Upper lobe of right lung (tissue), 1 donor: ENCODE measurements around the gene PLCB1. TPM values are rescaled to one million over a fixed set of nuclear protein-coding genes. Genes with fewer than 3 reads are reported as not detected.

Experiments
- ATAC-seq: fragments of 200-7000 bp; cut with Tn5 transposase; one replicate; pipeline ENCODE4 v1.9.1; 2020; ENCODE audit warnings: mild to moderate bottlenecking, moderate library complexity
- DNase-seq: peaks from one replicate; pipeline ENCODE4 v3.0.0-alpha.2; 2020
- H3K27ac ChIP-seq: fragments of 200-600 bp; one replicate; pipeline ENCODE4 v1.8.0; 2022
- H3K27me3 ChIP-seq: fragments of 200-600 bp; one replicate; pipeline ENCODE4 v1.8.0; 2022; ENCODE audit warnings: mild to moderate bottlenecking
- H3K36me3 ChIP-seq: fragments of 200-600 bp; one replicate; pipeline ENCODE4 v1.8.0; 2022
- H3K4me1 ChIP-seq: fragments of 200-600 bp; one replicate; pipeline ENCODE4 v1.8.0; 2022
- H3K4me3 ChIP-seq: fragments of 200-600 bp; one replicate; pipeline ENCODE4 v1.8.0; 2022; ENCODE audit warnings: mild to moderate bottlenecking
- H3K9me3 ChIP-seq: fragments of 200-600 bp; one replicate; pipeline ENCODE4 v1.8.0; 2022
- intact Hi-C: fragments of 100-400 bp; cut with DNase I; formaldehyde crosslinking; loops from one replicate; pipeline ENCODE4 v1.11.0; 2022
- total RNA-seq: library from RNA; stranded (reverse); fragmentation: NEBNext Ultra II Directional; extraction: Animal tissue kit (Norgen Biotek cat#: 25700); gene quantifications from one replicate; pipeline ENCODE4 v1.2.1, GENCODE V29; 2021
- TF ChIP-seq, protein P1 (sequence below): fragments of 200-600 bp; IDR thresholded peaks from one replicate; pipeline ENCODE4 v1.8.0; 2022; ENCODE audit warnings: antibody characterized with exemption
- donor health status: DM: no; HTN: yes; CAD: no; lungs with severe emphysema.

PLCB1 gene
- total RNA-seq, 1 donor from 2014 or later = 12.4 TPM

- DNase-seq (no peak), ATAC-seq (no peak)
- TF ChIP-seq, protein P1, sequence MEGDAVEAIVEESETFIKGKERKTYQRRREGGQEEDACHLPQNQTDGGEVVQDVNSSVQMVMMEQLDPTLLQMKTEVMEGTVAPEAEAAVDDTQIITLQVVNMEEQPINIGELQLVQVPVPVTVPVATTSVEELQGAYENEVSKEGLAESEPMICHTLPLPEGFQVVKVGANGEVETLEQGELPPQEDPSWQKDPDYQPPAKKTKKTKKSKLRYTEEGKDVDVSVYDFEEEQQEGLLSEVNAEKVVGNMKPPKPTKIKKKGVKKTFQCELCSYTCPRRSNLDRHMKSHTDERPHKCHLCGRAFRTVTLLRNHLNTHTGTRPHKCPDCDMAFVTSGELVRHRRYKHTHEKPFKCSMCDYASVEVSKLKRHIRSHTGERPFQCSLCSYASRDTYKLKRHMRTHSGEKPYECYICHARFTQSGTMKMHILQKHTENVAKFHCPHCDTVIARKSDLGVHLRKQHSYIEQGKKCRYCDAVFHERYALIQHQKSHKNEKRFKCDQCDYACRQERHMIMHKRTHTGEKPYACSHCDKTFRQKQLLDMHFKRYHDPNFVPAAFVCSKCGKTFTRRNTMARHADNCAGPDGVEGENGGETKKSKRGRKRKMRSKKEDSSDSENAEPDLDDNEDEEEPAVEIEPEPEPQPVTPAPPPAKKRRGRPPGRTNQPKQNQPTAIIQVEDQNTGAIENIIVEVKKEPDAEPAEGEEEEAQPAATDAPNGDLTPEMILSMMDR = no peak
- no peaks in the 10 kb centered on the region for H3K27me3 ChIP-seq
- H3K27ac ChIP-seq = no peak overlapping the region
- no peak overlapping the region for H3K4me3 ChIP-seq
- H3K4me1 ChIP-seq = no peaks in the 10 kb centered on the region
- H3K9me3 ChIP-seq = no peaks in the 10 kb centered on the region
- H3K36me3 ChIP-seq = no peaks in the 10 kb centered on the region
- intact Hi-C loops = no loop called here
Observed at GRCh38 chr20:8386991-8387390, 254.9 kb downstream of the PLCB1 start.

DNA sequence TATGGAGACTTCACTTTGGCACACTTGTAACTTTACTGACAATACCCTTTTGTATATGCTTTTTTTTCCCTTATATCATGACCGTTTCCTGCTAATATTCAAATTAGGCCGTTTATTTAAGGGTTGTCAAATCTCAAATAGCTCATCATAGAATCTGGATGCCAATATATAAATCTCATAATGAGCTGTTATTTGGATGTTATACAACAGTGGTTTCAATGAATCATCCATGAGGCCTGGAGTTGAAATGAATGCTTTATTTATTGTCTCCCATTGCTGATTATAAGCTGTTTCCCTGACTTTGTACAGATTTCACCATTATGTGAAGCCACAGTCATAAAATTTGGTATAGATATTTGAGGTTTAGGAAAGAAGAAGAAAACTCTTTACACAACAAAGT lies 256.1 kb downstream of the PLCB1 start:
- Histone ChIP-seq H3K27me3 (no peaks in the 10 kb centered on the region), H3K9me3 (no peaks in the 10 kb centered on the region), H3K27ac (no peak overlapping the region), H3K4me1 (no peaks in the 10 kb centered on the region), H3K4me3 (no peak overlapping the region), H3K36me3 (no peaks in the 10 kb centered on the region)
- DNase-seq (no peak), ATAC-seq (no peak)
- intact Hi-C loops = no loop called here
- TF ChIP-seq, protein P1 = no peak

DNA sequence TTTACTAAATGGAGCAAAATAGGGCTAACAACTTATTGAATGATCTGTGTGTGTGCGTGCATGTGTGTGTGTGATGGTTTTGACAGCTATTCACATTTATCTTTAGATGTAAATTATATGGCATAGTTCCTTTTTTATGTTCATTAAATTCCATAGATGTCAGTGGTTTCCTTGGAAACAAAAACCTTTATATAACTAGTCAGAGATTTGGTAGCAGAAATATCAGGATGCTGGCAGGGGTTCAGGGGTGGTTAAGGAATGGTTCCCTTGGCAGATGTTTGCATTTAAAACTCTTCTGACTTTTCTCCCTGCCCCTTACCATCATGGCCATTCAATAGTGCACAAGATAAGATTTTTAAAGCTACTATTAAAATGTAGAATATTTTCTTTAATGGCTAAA lies 256.6 kb downstream of the PLCB1 start:
- H3K36me3 ChIP-seq = no peaks in the 10 kb centered on the region
- H3K27me3 ChIP-seq = no peaks in the 10 kb centered on the region
- intact Hi-C loops = no loop called here
- TF ChIP-seq, protein P1 = no peak
- no peak overlapping the region for H3K4me3 ChIP-seq
- DNase-seq = no peak
- no peaks in the 10 kb centered on the region for H3K9me3 ChIP-seq
- no peak for ATAC-seq
- H3K27ac ChIP-seq = no peak overlapping the region
- no peaks in the 10 kb centered on the region for H3K4me1 ChIP-seq

DNA sequence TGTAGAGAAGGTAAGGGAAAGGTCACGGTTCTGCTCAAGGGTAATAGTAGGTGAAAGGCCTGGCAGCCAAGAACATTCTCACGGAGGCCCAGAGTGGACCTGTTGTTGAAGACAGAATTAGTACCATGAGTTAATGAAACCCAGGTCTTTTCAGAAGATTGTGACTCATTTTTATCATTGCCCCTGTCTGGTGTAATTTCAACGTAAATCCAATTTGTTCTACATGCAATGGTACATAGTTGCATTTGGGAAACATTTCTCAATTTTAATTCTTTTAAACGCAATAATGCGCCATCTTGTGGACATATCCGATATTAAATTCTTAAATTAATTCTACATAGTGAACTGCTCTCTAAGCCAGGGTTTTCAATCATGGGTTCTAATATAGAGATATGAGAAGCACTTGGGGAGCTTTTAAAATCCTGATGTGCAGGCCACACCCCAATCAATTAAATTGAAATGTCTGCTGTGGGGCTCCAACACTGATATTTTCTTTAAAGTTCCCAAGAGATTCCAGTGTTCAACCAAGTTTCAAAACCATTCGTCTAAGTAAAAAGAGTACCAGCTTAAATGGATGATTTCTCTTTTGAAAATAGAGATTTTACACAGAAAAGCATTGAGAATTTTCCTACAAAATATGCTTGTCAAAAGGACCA lies 257.4 kb downstream of the PLCB1 start:
- intact Hi-C loops = no loop called here
- peak; percentile 40 for ATAC-seq
- H3K27ac ChIP-seq = no peak overlapping the region

DNA sequence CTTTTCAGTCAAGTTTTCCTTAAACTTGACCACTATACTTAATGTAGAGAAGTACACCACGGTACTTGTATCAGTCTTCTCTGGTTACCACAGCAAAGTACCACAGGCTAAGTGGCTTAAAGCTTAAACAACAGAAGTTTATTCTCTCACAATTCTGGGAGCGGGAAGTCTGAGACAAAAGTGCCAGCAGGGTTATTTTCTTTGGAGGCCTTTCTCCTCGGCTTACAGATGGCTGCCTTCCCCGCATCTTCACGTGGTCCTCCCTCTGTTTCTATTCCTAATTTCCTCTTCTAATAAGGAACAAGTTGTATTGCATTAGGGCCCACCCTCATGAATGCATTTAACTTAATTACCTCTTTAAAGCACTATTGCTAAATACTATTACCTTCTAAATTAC lies 258.0 kb downstream of the PLCB1 start:
- ATAC-seq (no peak), DNase-seq (no peak)
- Histone ChIP-seq H3K9me3 (no peaks in the 10 kb centered on the region), H3K27ac (no peak overlapping the region), H3K36me3 (no peaks in the 10 kb centered on the region), H3K27me3 (no peaks in the 10 kb centered on the region), H3K4me1 (peaks cover 3% of the 10 kb centered on the region), H3K4me3 (no peak overlapping the region)
- TF ChIP-seq, protein P1 = no peak
- intact Hi-C loops = no loop called here

More for the DNA sequence above, 257.4 kb downstream of the PLCB1 start:
- Histone ChIP-seq H3K36me3 (no peaks in the 10 kb centered on the region), H3K4me3 (no peak overlapping the region), H3K4me1 (peaks cover 3% of the 10 kb centered on the region), H3K9me3 (no peaks in the 10 kb centered on the region), H3K27me3 (no peaks in the 10 kb centered on the region)
- DNase-seq = no peak
- TF ChIP-seq, protein P1 = peak; percentile 60

DNA sequence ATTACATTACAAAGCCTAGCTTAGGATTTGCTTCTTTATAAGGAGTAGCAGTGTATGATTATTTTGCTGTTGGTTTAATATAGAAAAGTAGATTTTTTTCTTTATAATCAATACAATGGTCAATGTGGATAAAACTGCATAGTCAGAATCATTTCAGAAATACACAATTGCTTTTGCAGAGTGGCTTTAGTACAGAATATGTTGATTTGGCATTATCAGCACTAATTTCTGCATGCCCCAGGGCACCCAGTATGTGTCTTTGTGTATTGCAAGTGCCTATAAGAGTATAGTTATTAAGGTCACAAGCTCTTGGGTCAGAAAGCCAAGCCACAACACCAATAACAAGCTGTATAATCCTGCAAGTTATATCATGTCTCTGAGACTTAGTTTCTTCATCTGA lies 258.4 kb downstream of the PLCB1 start:
- no peak for DNase-seq
- intact Hi-C loops = no loop called here
- TF ChIP-seq, protein P1 = no peak
- H3K4me3 ChIP-seq = no peak overlapping the region
- H3K27ac ChIP-seq = no peak overlapping the region
- H3K9me3 ChIP-seq = no peaks in the 10 kb centered on the region
- H3K36me3 ChIP-seq = no peaks in the 10 kb centered on the region
- no peaks in the 10 kb centered on the region for H3K27me3 ChIP-seq
- peaks cover 3% of the 10 kb centered on the region for H3K4me1 ChIP-seq
- no peak for ATAC-seq
